ENCODE data around the gene TMEM131.

TMEM131 gene

DNA sequence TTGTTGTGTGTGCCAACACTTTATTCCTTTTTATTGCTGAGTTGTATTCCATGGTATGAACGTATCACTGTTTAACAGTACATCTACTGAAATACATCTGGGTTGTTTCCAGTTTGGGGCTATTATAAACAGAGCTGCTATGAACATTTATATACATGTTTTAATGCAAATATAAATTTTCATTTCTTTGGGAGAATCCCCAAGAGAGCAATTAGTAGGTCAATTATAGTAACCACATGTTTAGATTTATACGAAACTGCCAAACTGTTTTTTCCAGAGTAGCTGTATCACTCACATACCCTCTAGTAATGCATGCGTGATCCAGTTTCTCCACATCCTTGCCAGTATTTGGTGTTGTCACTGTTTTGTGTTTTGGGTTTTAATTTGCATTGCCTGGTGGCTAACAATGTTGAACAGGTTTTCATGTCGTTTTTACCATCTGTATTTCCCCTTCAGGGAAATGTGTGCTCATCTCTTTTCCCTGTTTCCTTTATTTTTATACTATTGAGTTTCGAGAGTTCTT, 81.0 kb downstream of the TMEM131 start:
- no peak overlapping the region for H3K4me3 ChIP-seq (replicated peaks; ENCODE audit: low read depth, low read length)
- no peak for DNase-seq (ENCODE audit: low read depth)
- TF ChIP-seq, protein P1, sequence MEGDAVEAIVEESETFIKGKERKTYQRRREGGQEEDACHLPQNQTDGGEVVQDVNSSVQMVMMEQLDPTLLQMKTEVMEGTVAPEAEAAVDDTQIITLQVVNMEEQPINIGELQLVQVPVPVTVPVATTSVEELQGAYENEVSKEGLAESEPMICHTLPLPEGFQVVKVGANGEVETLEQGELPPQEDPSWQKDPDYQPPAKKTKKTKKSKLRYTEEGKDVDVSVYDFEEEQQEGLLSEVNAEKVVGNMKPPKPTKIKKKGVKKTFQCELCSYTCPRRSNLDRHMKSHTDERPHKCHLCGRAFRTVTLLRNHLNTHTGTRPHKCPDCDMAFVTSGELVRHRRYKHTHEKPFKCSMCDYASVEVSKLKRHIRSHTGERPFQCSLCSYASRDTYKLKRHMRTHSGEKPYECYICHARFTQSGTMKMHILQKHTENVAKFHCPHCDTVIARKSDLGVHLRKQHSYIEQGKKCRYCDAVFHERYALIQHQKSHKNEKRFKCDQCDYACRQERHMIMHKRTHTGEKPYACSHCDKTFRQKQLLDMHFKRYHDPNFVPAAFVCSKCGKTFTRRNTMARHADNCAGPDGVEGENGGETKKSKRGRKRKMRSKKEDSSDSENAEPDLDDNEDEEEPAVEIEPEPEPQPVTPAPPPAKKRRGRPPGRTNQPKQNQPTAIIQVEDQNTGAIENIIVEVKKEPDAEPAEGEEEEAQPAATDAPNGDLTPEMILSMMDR (IDR thresholded peaks at IDR 0.05; ENCODE audit: low read length, missing control alignments) = no peak

DNA sequence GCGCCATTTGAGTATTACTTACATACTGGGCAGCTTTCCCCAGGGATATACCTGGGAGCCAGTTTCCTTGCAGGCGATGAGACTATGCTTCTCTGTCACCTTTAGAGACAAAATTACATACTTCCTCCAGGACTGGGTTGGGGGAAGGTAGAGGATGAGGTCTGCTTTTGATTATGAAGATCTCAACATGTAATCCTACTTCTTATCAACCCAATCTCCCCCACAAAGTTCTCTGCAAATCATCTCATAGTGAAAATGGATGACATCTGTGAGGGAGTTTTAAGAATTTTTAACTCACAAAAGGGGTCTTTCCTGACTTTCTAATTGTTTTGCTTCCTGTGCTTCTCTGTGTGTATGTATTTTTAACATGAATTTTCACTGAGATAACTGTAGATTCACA, 81.9 kb downstream of the TMEM131 start:
- DNase-seq (ENCODE audit: low read depth) = no peak
- TF ChIP-seq, protein P1 (IDR thresholded peaks at IDR 0.05; ENCODE audit: low read length, missing control alignments) = no peak
- no peak overlapping the region for H3K4me3 ChIP-seq (replicated peaks; ENCODE audit: low read depth, low read length)

DNA sequence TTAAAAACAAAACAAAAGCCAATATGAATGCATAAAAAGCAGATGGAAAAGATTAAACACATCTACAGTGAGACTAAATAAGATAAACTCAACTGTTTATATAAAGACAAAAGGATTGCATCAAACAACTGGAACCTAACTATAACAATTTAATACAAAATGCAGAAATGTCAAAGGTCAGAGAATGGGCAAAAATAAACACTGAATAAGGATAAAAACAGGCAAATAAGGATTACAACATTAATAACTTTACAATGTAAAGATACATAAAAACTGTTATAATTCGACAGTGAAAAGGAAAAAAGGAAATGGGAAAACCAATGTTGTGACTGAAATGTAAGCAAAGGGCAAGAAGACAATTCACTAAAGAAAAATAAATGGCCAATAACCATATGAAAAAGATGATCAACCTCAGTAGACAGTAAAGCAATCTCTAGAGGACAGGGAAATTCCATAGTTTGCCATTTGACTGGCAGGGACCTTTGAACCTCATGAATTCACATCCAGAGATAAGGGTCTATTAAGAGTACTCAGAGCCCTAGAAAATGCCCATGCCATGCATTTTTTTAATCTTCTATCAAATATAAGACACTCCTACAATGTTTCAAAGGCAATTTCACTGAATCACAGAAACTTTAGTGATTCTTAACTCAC, 83.7 kb downstream of the TMEM131 start:
- H3K4me3 ChIP-seq (replicated peaks; ENCODE audit: low read depth, low read length) = no peak overlapping the region
- DNase-seq (ENCODE audit: low read depth) = no peak
- TF ChIP-seq, protein P1 (IDR thresholded peaks at IDR 0.05; ENCODE audit: low read length, missing control alignments) = no peak

DNA sequence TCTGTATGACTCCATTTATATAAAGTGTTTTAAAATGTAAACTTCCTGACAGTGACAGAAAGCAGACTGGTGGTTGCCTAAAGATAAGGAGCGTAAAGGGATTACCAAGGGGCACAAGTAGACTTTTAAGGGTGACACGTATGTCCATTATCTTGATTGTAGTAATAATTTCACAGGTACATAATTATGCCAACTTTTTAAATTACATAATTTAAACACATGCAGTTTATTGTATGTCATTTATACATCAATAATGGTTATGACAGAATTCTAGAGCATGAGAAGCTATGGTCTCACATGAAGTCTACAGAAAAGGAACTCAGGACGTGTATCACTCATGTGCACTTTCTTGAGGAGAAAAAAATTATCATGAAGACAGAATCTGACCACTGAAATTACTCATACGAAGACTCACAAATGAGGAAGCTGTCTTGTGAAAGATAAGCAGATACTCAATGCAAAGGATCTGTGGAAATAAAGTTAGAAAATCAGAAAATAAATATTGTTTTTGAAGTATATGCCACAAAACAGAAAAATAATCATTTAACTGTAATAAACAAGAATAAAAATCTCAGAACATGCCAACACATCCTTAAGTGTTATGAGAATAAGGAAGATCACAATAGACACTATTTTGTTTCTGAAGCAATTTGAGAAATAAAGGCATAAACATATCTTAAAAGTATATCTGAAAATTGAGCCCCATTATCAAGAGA, 84.4 kb downstream of the TMEM131 start:
- DNase-seq (ENCODE audit: low read depth) = peak; percentile 34
- H3K4me3 ChIP-seq (replicated peaks; ENCODE audit: low read depth, low read length) = no peak overlapping the region
- TF ChIP-seq, protein P1 (IDR thresholded peaks at IDR 0.05; ENCODE audit: low read length, missing control alignments) = no peak

DNA sequence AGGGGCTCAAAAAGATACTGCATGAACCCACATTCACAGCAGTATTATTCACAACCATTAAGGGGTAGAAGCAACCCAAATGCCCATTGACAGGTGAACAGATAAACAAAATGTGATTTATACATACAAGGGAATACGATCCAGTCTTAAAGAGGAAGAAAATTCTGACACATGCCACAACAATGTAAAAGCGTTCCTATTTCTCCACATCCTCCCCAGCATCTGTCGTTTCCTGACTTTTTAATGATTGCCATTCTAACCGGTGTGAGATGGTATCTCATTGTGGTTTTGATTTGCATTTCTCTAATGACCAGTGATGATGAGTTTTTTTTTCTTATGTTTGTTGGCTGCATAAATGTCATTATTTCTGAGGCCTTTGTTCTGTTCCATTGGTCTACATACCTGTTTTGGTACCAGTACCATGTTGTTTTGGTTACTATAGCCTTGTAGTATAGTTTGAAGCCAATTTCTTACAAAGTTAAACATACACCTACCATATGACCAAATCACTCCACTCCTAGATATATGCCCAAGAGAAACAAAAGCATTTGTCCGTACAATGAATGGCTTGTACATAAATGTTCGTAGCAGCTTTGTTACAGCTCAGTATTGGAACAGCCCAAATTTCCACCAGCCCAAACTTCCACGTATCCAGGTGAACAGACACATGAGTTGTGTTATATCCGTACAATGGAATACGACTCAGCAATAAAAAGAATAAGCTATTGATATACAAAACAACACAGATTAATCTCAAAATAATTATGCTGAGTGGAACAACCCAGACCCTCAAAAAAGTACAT, 85.1 kb downstream of the TMEM131 start:
- TF ChIP-seq, protein P1 (IDR thresholded peaks at IDR 0.05; ENCODE audit: low read length, missing control alignments) = no peak
- DNase-seq (ENCODE audit: low read depth) = no peak
- H3K4me3 ChIP-seq (replicated peaks; ENCODE audit: low read depth, low read length) = no peak overlapping the region

DNA sequence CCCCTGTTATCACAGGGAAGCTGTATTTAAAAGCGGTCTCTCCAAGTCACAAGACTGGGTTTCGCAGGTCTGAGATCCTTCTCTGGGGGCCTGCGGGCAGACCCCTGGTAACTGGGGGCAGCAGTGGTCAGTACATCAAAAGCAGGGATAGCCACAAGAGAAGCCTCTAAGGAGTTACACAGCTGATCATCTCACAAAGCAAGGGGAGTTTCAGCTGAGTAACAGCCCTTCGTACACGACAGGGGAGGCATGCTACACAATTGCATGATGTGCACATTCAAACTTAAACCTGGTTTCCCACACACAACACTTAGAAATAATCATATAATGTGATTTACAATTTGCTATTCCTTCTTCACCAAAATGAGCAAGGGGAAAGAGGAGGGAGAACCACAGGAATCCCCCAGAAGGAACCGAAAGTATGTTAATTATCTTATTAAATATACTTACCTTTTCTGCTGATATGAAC, 87.5 kb downstream of the TMEM131 start:
- TF ChIP-seq, protein P1 (IDR thresholded peaks at IDR 0.05; ENCODE audit: low read length, missing control alignments) = no peak
- no peak overlapping the region for H3K4me3 ChIP-seq (replicated peaks; ENCODE audit: low read depth, low read length)
- no peak for DNase-seq (ENCODE audit: low read depth)

All from fibroblast of pulmonary artery (primary cell).